Measurements from ENCODE around the gene DCTN4. TPM values are rescaled to one million over a fixed set of nuclear protein-coding genes. Genes with fewer than 3 reads are reported as not detected.

Gene DCTN4
- total and polyA plus RNA-seq, 2 of the 8 experiments (the other 6 are each of a cell fraction or from before 2014, with no cell fraction given): 20.5 to 42.7 TPM

DNA sequence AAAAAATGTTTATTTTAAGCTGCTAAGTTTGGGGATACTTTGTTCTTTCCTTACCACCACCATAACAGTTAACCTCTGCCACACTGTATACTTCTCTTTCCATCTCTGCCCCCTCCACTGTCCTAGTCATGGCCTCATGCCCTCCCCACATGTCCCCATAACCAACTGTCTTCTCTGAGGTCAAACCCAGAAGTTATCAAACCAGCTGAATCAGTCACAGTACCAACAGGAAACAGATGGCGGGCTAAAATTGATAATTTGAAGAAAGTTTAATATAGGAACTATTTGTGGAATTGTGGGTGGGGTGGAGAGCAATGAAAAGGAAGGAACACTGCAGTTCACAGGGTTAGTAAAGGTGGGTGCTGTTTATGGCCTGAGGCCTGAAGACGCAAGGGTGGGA, 5.7 kb upstream of the DCTN4 start (continued):
- no peak for TF ChIP-seq SP1 (IDR thresholded peaks at IDR 0.05; ENCODE audit: low read depth, low read length)
- TF ChIP-seq E2F6 (IDR thresholded peaks at IDR 0.05): no peak
- no peak for TF ChIP-seq ATF3 (IDR thresholded peaks at IDR 0.05; ENCODE audit: insufficient read depth, low read depth, low read length)
- no peak for TF ChIP-seq RBBP5 (IDR thresholded peaks at IDR 0.05; ENCODE audit: borderline replicate concordance, low read depth, low read length)
- TF ChIP-seq SUZ12 (IDR thresholded peaks at IDR 0.05; ENCODE audit: low read length): no peak

All from H1 (cell line).